Muscle of leg (tissue), 11 donors: ENCODE results near the gene OCIAD2. TPM values are rescaled to one million over a fixed set of nuclear protein-coding genes. Genes with fewer than 3 reads are reported as not detected.
"Not testable (repeated sequence)": the region's sequence is repeated elsewhere in the genome, so short reads cannot be mapped to it uniquely, and the experiment has no call there.

Source experiments
- DNase-seq: peaks from one replicate; pipeline ENCODE4 v3.0.0; 2013
- H3K27ac ChIP-seq: one replicate; pipeline ENCODE4 v1.5.1; 2013; ENCODE audit warnings: mild to moderate bottlenecking, low read length, control low read depth
- H3K27me3 ChIP-seq: one replicate; pipeline ENCODE4 v1.6.1; 2013; ENCODE audit warnings: low read length; ENCODE audit not compliant: control insufficient read depth, insufficient read depth
- H3K36me3 ChIP-seq: one replicate; pipeline ENCODE4 v1.6.1; 2013; ENCODE audit warnings: low read length; ENCODE audit not compliant: control insufficient read depth, insufficient read depth
- H3K4me1 ChIP-seq: one replicate; pipeline ENCODE4 v1.6.1; 2013; ENCODE audit warnings: low read length; ENCODE audit not compliant: control insufficient read depth, insufficient read depth
- H3K4me3 ChIP-seq: one replicate; pipeline ENCODE4 v1.5.1; 2013; ENCODE audit warnings: low read length, control low read depth
- H3K9me3 ChIP-seq: replicated peaks from 2 replicates; pipeline ENCODE4 v1.6.1; 2013; ENCODE audit warnings: low read depth, low read length; ENCODE audit not compliant: control insufficient read depth
- WGBS: methylation state at CpG from one replicate; pipeline ENCODE4 v1.1.5; 2013; ENCODE audit warnings: missing lambda C conversion rate; ENCODE audit not compliant: insufficient coverage; 5-methylcytosine and 5-hydroxymethylcytosine counted together
- polyA plus RNA-seq, 8 donors: library from polyadenylated mRNA; unstranded; fragments of 120-200 nt; gene quantifications; one replicate each; pipeline versions ENCODE4 v1.2.1 to v1.2.3, GENCODE V29; 2013; ENCODE audit warnings: inconsistent platforms in 1 of 8, low replicate concordance in 1 of 8; ENCODE audit not compliant: insufficient read length in 8 of 8, insufficient read depth in 1 of 8
- total RNA-seq: library from RNA; stranded (reverse); fragments of 120-200 nt; gene quantifications from one replicate; pipeline ENCODE4 v1.2.4, GENCODE V29; 2013

The OCIAD2 gene
- total and polyA plus RNA-seq, 9 donors, result 8.7 to 34.7 (median 25.9) TPM

- peaks cover 5% of the 10 kb centered on the region for H3K9me3 ChIP-seq
- no peak overlapping the region for H3K4me3 ChIP-seq
- WGBS, result 80% methylated on average over 1 of the region's 1 CpG
- peaks cover 2% of the 10 kb centered on the region for H3K36me3 ChIP-seq
- no peaks in the 10 kb centered on the region for H3K27me3 ChIP-seq
- no peak overlapping the region for H3K27ac ChIP-seq
- DNase-seq, result no peak
- no peaks in the 10 kb centered on the region for H3K4me1 ChIP-seq
Measured at GRCh38 chr4:48862661-48863060, 43.9 kb downstream of the OCIAD2 start.

- H3K9me3 ChIP-seq, result peaks cover 5% of the 10 kb centered on the region
- H3K4me1 ChIP-seq, result no peaks in the 10 kb centered on the region
- H3K27ac ChIP-seq, result no peak overlapping the region
- peaks cover 3% of the 10 kb centered on the region for H3K36me3 ChIP-seq
- H3K4me3 ChIP-seq, result no peak overlapping the region
- DNase-seq, result no peak
- WGBS, result 83% methylated on average over 1 of the region's 3 CpGs
- no peaks in the 10 kb centered on the region for H3K27me3 ChIP-seq
Measured at GRCh38 chr4:48862038-48862437, 44.5 kb downstream of the OCIAD2 start.

GRCh38 chr4:48858130-48858529 is 48.4 kb downstream of the OCIAD2 start:
- no peaks in the 10 kb centered on the region for H3K27me3 ChIP-seq
- no peaks in the 10 kb centered on the region for H3K9me3 ChIP-seq
- WGBS, result no CpG with 5 or more reads among the region's 7 CpGs
- H3K4me1 ChIP-seq, result no peaks in the 10 kb centered on the region
- peaks cover 10% of the 10 kb centered on the region for H3K36me3 ChIP-seq
- no peak overlapping the region for H3K4me3 ChIP-seq
- DNase-seq, result no peak
- no peak overlapping the region for H3K27ac ChIP-seq

GRCh38 chr4:48854982-48855381 is 51.6 kb downstream of the OCIAD2 start:
- H3K36me3 ChIP-seq, result peaks cover 21% of the 10 kb centered on the region
- no peak for DNase-seq
- no peaks in the 10 kb centered on the region for H3K27me3 ChIP-seq
- no peaks in the 10 kb centered on the region for H3K9me3 ChIP-seq
- no peaks in the 10 kb centered on the region for H3K4me1 ChIP-seq
- no CpG with 5 or more reads among the region's 2 CpGs for WGBS
- H3K4me3 ChIP-seq, result no peak overlapping the region
- no peak overlapping the region for H3K27ac ChIP-seq

GRCh38 chr4:48854395-48854683 is 52.2 kb downstream of the OCIAD2 start:
- no CpG with 5 or more reads among the region's 1 CpG for WGBS
- H3K36me3 ChIP-seq, result peaks cover 22% of the 10 kb centered on the region
- no peaks in the 10 kb centered on the region for H3K4me1 ChIP-seq
- H3K27ac ChIP-seq, result no peak overlapping the region
- H3K4me3 ChIP-seq, result no peak overlapping the region
- no peak for DNase-seq
- no peaks in the 10 kb centered on the region for H3K27me3 ChIP-seq
- H3K9me3 ChIP-seq, result no peaks in the 10 kb centered on the region

GRCh38 chr4:48853604-48854394 is 52.8 kb downstream of the OCIAD2 start:
- no peak for DNase-seq
- no peak overlapping the region for H3K27ac ChIP-seq
- no peaks in the 10 kb centered on the region for H3K9me3 ChIP-seq
- H3K4me1 ChIP-seq, result no peaks in the 10 kb centered on the region
- no peak overlapping the region for H3K4me3 ChIP-seq
- no CpG with 5 or more reads among the region's 4 CpGs for WGBS
- H3K36me3 ChIP-seq, result peaks cover 22% of the 10 kb centered on the region
- no peaks in the 10 kb centered on the region for H3K27me3 ChIP-seq

GRCh38 chr4:48851651-48852050 is 54.9 kb downstream of the OCIAD2 start:
- Histone ChIP-seq H3K27me3 (no peaks in the 10 kb centered on the region), H3K4me1 (no peaks in the 10 kb centered on the region), H3K36me3 (peaks cover 22% of the 10 kb centered on the region), H3K4me3 (no peak overlapping the region), H3K27ac (no peak overlapping the region), H3K9me3 (no peaks in the 10 kb centered on the region)
- no CpG with 5 or more reads among the region's 1 CpG for WGBS
- no peak for DNase-seq

GRCh38 chr4:48848799-48849198 is 57.8 kb downstream of the OCIAD2 start:
- WGBS, result no CpG with 5 or more reads among the region's 6 CpGs
- not testable (repeated sequence) for H3K4me1 ChIP-seq, H3K27me3 ChIP-seq, DNase-seq, H3K27ac ChIP-seq, H3K9me3 ChIP-seq, H3K4me3 ChIP-seq
- H3K36me3 ChIP-seq, result peaks cover 17% of the 10 kb centered on the region

- Histone ChIP-seq H3K27ac (no peak overlapping the region), H3K27me3 (no peaks in the 10 kb centered on the region), H3K4me1 (no peaks in the 10 kb centered on the region), H3K36me3 (peaks cover 17% of the 10 kb centered on the region), H3K9me3 (no peaks in the 10 kb centered on the region), H3K4me3 (no peak overlapping the region)
- DNase-seq, result no peak
- 60% methylated on average over 1 of the region's 2 CpGs for WGBS
Measured at GRCh38 chr4:48844843-48845242, 61.7 kb downstream of the OCIAD2 start.

- no peaks in the 10 kb centered on the region for H3K9me3 ChIP-seq
- H3K4me1 ChIP-seq, result no peaks in the 10 kb centered on the region
- WGBS, result 80% methylated on average over 1 of the region's 9 CpGs
- H3K27me3 ChIP-seq, result no peaks in the 10 kb centered on the region
- H3K36me3 ChIP-seq, result peaks cover 14% of the 10 kb centered on the region
- H3K27ac ChIP-seq, result no peak overlapping the region
- no peak for DNase-seq
- H3K4me3 ChIP-seq, result no peak overlapping the region
Measured at GRCh38 chr4:48841045-48841827, 65.3 kb downstream of the OCIAD2 start.
